SK-N-SH (cell line): ENCODE results near the gene EXOC4. TPM values are rescaled to one million over a fixed set of nuclear protein-coding genes. Genes with fewer than 3 reads are reported as not detected.
A peak's percentile ranks its signal among the peaks of the same experiment; 100 is the strongest.

Source experiments
- CTCF ChIA-PET: fragments of 300-600, 350-600 bp; formaldehyde crosslinking; extraction: SDS; loops from one replicate; lab custom pipeline; 2021; lab: Yijun Ruan, JAX
- POLR2A ChIA-PET: fragments of 350-600 bp; sonication (Branson Sonifier 250); formaldehyde crosslinking; extraction: SDS; loops from one replicate; lab custom pipeline; 2020; ENCODE audit warnings: antibody characterized with exemption, inconsistent platforms; lab: Yijun Ruan, JAX
- DNase-seq: peaks from one replicate; pipeline ENCODE4 v3.0.0; 2012
- H2AFZ ChIP-seq: fragments of 200-600 bp; sonication (generic); 2 replicates; pipeline ENCODE4 v1.8.1; 2016; ENCODE audit warnings: antibody characterized with exemption, mild to moderate bottlenecking, low read depth
- H3F3A ChIP-seq: fragments of 200-600 bp; sonication (generic); replicated peaks from 2 replicates; pipeline ENCODE3; 2016; ENCODE audit warnings: antibody characterized with exemption, mild to moderate bottlenecking; ENCODE audit not compliant: insufficient read depth
- H3K27ac ChIP-seq, 2 experiments: fragments of 200-500 bp in 1 of 2; fragments of 200-600 bp in 1 of 2; sonication (Bioruptor generic) in 1 of 2; sonication (generic), shearing (Covaris generic) in 1 of 2; 2 replicates each; pipeline versions ENCODE4 v1.5.1 to v1.6.1; 2014 to 2016; ENCODE audit warnings: low read depth in 2 of 2, inconsistent platforms in 1 of 2, low read length in 1 of 2, mild to moderate bottlenecking in 1 of 2, mixed read lengths in 1 of 2
- H3K27me3 ChIP-seq: fragments of 200-600 bp; sonication (generic), shearing (Covaris generic); 2 replicates; pipeline ENCODE4 v1.6.1; 2016; ENCODE audit warnings: mixed run types; ENCODE audit not compliant: insufficient read depth
- H3K36me3 ChIP-seq, 2 experiments: fragments of 200-500 bp in 1 of 2; fragments of 200-600 bp in 1 of 2; sonication (Bioruptor generic) in 1 of 2; sonication (generic) in 1 of 2; replicated peaks in 1 of 2; 2 replicates each; pipeline versions ENCODE3 to v1.5.1; 2014 to 2016; ENCODE audit warnings: low read length in 1 of 2, mild to moderate bottlenecking in 1 of 2; ENCODE audit not compliant: insufficient read depth in 2 of 2, control insufficient read depth in 1 of 2
- H3K4me1 ChIP-seq, 2 experiments: fragments of 200-500 bp in 1 of 2; fragments of 200-600 bp in 1 of 2; sonication (Bioruptor generic) in 1 of 2; sonication (generic), shearing (Covaris generic) in 1 of 2; 2 replicates each; pipeline versions ENCODE4 v1.5.1 to v1.6.1; 2014 to 2016; ENCODE audit warnings: low read depth in 1 of 2, low read length in 1 of 2, mixed run types in 1 of 2; ENCODE audit not compliant: insufficient read depth in 2 of 2, control insufficient read depth in 1 of 2
- H3K4me2 ChIP-seq: fragments of 200-600 bp; sonication (generic), shearing (Covaris generic); 2 replicates; pipeline ENCODE4 v1.6.1; 2017; ENCODE audit warnings: mixed run types
- H3K4me3 ChIP-seq, 2 experiments: fragments of 200-500 bp in 1 of 2; fragments of 200-600 bp in 1 of 2; sonication (Bioruptor generic) in 1 of 2; sonication (generic), shearing (Covaris generic) in 1 of 2; 2 replicates each; pipeline versions ENCODE4 v1.5.1 to v1.8.1; 2014 to 2016; ENCODE audit warnings: low read depth in 2 of 2, inconsistent platforms in 1 of 2, low read length in 1 of 2, mild to moderate bottlenecking in 1 of 2, mixed read lengths in 1 of 2, moderate library complexity in 1 of 2
- H3K79me2 ChIP-seq: fragments of 200-600 bp; sonication (generic); 2 replicates; pipeline ENCODE4 v1.8.1; 2017; ENCODE audit warnings: mild to moderate bottlenecking; ENCODE audit not compliant: insufficient read depth
- H3K9ac ChIP-seq: fragments of 200-600 bp; sonication (generic); 2 replicates; pipeline ENCODE4 v1.6.1; 2017; ENCODE audit warnings: mixed run types
- H3K9me2 ChIP-seq: fragments of 200-600 bp; sonication (generic); 2 replicates; pipeline ENCODE4 v1.6.1; 2017; ENCODE audit warnings: mixed run types
- H3K9me3 ChIP-seq: fragments of 200-600 bp; sonication (generic); 2 replicates; pipeline ENCODE4 v1.6.1; 2017; ENCODE audit warnings: mixed run types, mild to moderate bottlenecking, moderate library complexity
- H4K20me1 ChIP-seq: fragments of 200-600 bp; sonication (generic); 2 replicates; pipeline ENCODE4 v1.6.1; 2017; ENCODE audit warnings: mild to moderate bottlenecking, mixed run types; ENCODE audit not compliant: insufficient read depth
- CHD2 ChIP-seq: fragments of 150-350 bp; IDR thresholded peaks from 2 replicates; pipeline ENCODE4 v1.6.1; 2018; ENCODE audit warnings: low read length; ENCODE audit not compliant: partially characterized antibody
- ELF1 ChIP-seq: IDR thresholded peaks from 2 replicates; pipeline ENCODE4 v1.4.0; 2012
- EP300 ChIP-seq, 2 experiments: IDR thresholded peaks; 2 replicates each; pipeline versions ENCODE4 v1.4.0 to v1.6.1; 2012; ENCODE audit warnings: borderline replicate concordance in 1 of 2, low read depth in 1 of 2, low read length in 1 of 2
- EZH2phosphoT487 ChIP-seq: fragments of 200-600 bp; sonication (generic); IDR thresholded peaks from 2 replicates; pipeline ENCODE4 v1.6.1; 2017; ENCODE audit warnings: low read depth, mixed run types, mild to moderate bottlenecking, antibody characterized with exemption, moderate library complexity, borderline replicate concordance
- FOXJ3 ChIP-seq: sonication (generic); formaldehyde crosslinking; IDR thresholded peaks from 2 replicates; pipeline ENCODE4 v1.5.1; 2020; ENCODE audit warnings: mild to moderate bottlenecking, missing genetic modification reagents
- FOXM1 ChIP-seq: IDR thresholded peaks from 2 replicates; pipeline ENCODE4 v1.4.0; 2012; ENCODE audit warnings: low read depth, mild to moderate bottlenecking
- GABPA ChIP-seq: IDR thresholded peaks from 2 replicates; pipeline ENCODE4 v1.4.0; 2012; ENCODE audit warnings: low read depth, mild to moderate bottlenecking
- GATA2 ChIP-seq: sonication (generic); formaldehyde crosslinking; IDR thresholded peaks from 2 replicates; pipeline ENCODE4 v1.5.0; 2020; ENCODE audit warnings: mild to moderate bottlenecking, missing genetic modification reagents
- JUND ChIP-seq: IDR thresholded peaks from 2 replicates; pipeline ENCODE4 v1.4.0; 2012
- MEF2A ChIP-seq: IDR thresholded peaks from 2 replicates; pipeline ENCODE4 v1.4.0; 2012; ENCODE audit warnings: low read depth, borderline replicate concordance
- MXI1 ChIP-seq: IDR thresholded peaks from 2 replicates; pipeline ENCODE4 v1.6.1; 2012; ENCODE audit warnings: mild to moderate bottlenecking, low read depth, low read length, improper control_type of control experiment
- NFIC ChIP-seq: IDR thresholded peaks from 2 replicates; pipeline ENCODE4 v1.4.0; 2012; ENCODE audit warnings: borderline replicate concordance
- RAD21 ChIP-seq: IDR thresholded peaks from 2 replicates; pipeline ENCODE4 v1.6.1; 2012; ENCODE audit warnings: mild to moderate bottlenecking, low read length
- RCOR1 ChIP-seq: fragments of 150-350 bp; IDR thresholded peaks from 2 replicates; pipeline ENCODE4 v1.6.1; 2017; ENCODE audit warnings: antibody characterized with exemption, low read length
- RFX5 ChIP-seq: IDR thresholded peaks from 2 replicates; pipeline ENCODE4 v1.6.1; 2012; ENCODE audit warnings: mild to moderate bottlenecking, improper control_type of control experiment, low read length
- SMC3 ChIP-seq: IDR thresholded peaks from 2 replicates; pipeline ENCODE4 v1.6.1; 2012; ENCODE audit warnings: low read depth, low read length, improper control_type of control experiment
- TCF12 ChIP-seq: IDR thresholded peaks from 2 replicates; pipeline ENCODE4 v1.4.0; 2012
- TEAD4 ChIP-seq: IDR thresholded peaks from 2 replicates; pipeline ENCODE4 v1.4.0; 2012; ENCODE audit warnings: mild to moderate bottlenecking, borderline replicate concordance; ENCODE audit not compliant: insufficient read depth
- WGBS: methylation state at CpG from one replicate; pipeline ENCODE4 v1.1.6; 2017; ENCODE audit warnings: low lambda C conversion rate; 5-methylcytosine and 5-hydroxymethylcytosine counted together
- polyA plus RNA-seq, 3 experiments: library from polyadenylated mRNA; depleted of rRNA; stranded (reverse); fragments of >200 nt; gene quantifications; 2 replicates each; pipeline ENCODE4 v1.2.3, GENCODE V29; 2012
- TF ChIP-seq, protein P1 (sequence below): IDR thresholded peaks from 2 replicates; pipeline ENCODE4; 2012
- TF ChIP-seq, protein P2 (sequence below): fragments of 200-600 bp; sonication (generic); IDR thresholded peaks from 2 replicates; pipeline ENCODE4 v1.6.1; 2017; ENCODE audit warnings: antibody characterized with exemption, mild to moderate bottlenecking, moderate library complexity
- TF ChIP-seq, protein P3 (sequence below): fragments of 150-350 bp; IDR thresholded peaks from 2 replicates; pipeline ENCODE4 v1.6.1; 2017; ENCODE audit warnings: antibody characterized with exemption, low read length, low read depth, borderline replicate concordance
- TF ChIP-seq, protein P4 (sequence below): fragments of 150-350 bp; IDR thresholded peaks from 2 replicates; pipeline ENCODE4 v1.6.1; 2016; ENCODE audit warnings: mild to moderate bottlenecking, low read depth, low read length

EXOC4 gene
- polyA plus RNA-seq, 1 of the 3 experiments (the other 2 are of a cell fraction), result 37.3 TPM

DNA sequence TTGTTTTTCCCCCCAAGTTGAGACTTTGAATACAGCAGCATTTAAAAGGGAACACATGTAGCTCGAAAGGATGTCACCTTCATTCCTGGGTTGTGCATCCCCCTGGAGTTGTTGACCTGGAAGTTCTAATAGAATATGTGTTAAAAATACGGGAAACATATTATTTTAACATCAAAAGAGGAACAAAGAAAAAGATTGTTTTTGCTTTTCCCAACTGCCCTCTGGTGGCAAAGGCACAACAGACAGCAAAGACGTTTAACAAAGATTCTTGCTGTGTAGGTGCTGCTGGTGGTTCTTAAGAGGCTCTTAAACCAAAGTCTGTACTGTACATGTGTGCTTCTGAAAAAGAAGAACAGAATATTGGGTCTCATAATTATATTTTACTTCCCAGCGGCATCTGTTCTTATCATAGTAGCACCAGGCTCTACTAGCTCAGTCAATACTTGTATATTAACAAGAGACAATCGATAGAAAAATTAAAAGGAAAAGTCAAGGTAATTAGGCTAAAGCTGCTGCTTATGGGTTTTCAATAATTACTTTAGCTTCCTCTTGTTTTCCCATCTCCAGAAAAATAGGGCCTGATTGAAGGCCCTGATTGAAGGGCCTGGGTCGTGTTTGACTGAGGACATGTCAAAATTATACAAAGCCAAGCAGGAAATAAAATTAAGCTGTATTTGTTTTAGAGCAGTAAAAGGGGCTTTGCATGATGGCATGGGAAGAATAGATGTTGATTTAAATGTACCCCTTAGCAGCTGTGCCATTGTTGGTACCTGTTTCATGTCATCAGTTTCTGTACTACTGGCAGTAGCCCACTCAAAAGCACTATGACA is 490.0 kb downstream of the EXOC4 start (continued):
- TF ChIP-seq, protein P1, sequence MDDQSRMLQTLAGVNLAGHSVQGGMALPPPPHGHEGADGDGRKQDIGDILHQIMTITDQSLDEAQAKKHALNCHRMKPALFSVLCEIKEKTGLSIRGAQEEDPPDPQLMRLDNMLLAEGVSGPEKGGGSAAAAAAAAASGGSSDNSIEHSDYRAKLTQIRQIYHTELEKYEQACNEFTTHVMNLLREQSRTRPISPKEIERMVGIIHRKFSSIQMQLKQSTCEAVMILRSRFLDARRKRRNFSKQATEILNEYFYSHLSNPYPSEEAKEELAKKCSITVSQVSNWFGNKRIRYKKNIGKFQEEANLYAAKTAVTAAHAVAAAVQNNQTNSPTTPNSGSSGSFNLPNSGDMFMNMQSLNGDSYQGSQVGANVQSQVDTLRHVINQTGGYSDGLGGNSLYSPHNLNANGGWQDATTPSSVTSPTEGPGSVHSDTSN, result peak; percentile 1; the same call in 1 of the 2 replicates
- TF ChIP-seq CHD2 (peak; percentile 37), GABPA (no peak), FOXM1 (no peak), MEF2A (no peak)
- TF ChIP-seq, protein P2, sequence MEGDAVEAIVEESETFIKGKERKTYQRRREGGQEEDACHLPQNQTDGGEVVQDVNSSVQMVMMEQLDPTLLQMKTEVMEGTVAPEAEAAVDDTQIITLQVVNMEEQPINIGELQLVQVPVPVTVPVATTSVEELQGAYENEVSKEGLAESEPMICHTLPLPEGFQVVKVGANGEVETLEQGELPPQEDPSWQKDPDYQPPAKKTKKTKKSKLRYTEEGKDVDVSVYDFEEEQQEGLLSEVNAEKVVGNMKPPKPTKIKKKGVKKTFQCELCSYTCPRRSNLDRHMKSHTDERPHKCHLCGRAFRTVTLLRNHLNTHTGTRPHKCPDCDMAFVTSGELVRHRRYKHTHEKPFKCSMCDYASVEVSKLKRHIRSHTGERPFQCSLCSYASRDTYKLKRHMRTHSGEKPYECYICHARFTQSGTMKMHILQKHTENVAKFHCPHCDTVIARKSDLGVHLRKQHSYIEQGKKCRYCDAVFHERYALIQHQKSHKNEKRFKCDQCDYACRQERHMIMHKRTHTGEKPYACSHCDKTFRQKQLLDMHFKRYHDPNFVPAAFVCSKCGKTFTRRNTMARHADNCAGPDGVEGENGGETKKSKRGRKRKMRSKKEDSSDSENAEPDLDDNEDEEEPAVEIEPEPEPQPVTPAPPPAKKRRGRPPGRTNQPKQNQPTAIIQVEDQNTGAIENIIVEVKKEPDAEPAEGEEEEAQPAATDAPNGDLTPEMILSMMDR, result peak; percentile 95

DNA sequence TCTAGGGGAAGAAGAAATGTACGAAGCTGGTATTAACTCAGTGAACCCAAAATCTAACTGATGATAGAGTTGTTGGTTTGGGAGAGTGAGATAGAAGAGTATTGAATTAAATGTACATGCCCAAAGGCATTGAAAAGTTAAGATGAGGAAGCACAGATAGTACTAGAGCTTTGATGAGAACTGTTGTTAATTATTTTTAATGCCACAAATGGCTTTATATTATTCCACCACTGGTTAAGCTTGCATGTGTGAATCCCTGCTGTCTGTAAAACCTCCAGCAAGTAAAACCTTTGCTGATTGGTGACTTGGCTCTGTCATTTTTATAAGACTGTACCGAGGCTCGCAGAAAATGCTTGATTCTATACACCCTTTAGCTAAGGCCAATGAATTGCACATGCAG is 491.6 kb downstream of the EXOC4 start:
- DNase-seq, result peak; percentile 22
- H3K4me3 ChIP-seq, result no peak overlapping the region
- H3K9me2 ChIP-seq, result no peaks in the 10 kb centered on the region
- TF ChIP-seq MXI1 (peak; percentile 65; the same call in 1 of the 2 replicates), GATA2 (peak; percentile 90), EZH2phosphoT487 (no peak), RFX5 (peak; percentile 50; the same call in 1 of the 2 replicates), GABPA (no peak), RCOR1 (peak; percentile 93), TEAD4 (no peak), FOXJ3 (CRISPR knock-in tag) (peak; percentile 89), SMC3 (peak; percentile 9; the same call in 1 of the 2 replicates), ELF1 (no peak), EP300 (IDR thresholded peaks at IDR 0.05; ENCODE audit: borderline replicate concordance in 1 of 2, low read depth in 1 of 2, low read length in 1 of 2) (peak in 1 of 2 experiments; percentile 98; a peak in 2 of 4 replicates), RAD21 (peak; percentile 46; the same call in 1 of the 2 replicates), NFIC (no peak), TCF12 (0 out of 2 replicates have a peak, but pooled peaks have one; percentile 13), CHD2 (peak; percentile 80), FOXM1 (no peak), JUND (no peak)
- TF ChIP-seq, protein P2, result no peak
- TF ChIP-seq, protein P3, sequence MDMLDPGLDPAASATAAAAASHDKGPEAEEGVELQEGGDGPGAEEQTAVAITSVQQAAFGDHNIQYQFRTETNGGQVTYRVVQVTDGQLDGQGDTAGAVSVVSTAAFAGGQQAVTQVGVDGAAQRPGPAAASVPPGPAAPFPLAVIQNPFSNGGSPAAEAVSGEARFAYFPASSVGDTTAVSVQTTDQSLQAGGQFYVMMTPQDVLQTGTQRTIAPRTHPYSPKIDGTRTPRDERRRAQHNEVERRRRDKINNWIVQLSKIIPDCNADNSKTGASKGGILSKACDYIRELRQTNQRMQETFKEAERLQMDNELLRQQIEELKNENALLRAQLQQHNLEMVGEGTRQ, result no peak
- TF ChIP-seq, protein P4, sequence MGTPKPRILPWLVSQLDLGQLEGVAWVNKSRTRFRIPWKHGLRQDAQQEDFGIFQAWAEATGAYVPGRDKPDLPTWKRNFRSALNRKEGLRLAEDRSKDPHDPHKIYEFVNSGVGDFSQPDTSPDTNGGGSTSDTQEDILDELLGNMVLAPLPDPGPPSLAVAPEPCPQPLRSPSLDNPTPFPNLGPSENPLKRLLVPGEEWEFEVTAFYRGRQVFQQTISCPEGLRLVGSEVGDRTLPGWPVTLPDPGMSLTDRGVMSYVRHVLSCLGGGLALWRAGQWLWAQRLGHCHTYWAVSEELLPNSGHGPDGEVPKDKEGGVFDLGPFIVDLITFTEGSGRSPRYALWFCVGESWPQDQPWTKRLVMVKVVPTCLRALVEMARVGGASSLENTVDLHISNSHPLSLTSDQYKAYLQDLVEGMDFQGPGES, result no peak
- POLR2A ChIA-PET, result interaction anchor here (0.6 to 3.9 kb wide), 12 partner anchors 26 to 1248 kb away, joined by 3 to 26 read pairs (median 10); no protein-coding TSS in a partner anchor
- H3K27ac ChIP-seq, result peak overlapping the region; percentile 1 to 100; a peak in 3 of 4 replicates
- H4K20me1 ChIP-seq, result no peaks in the 10 kb centered on the region
- no peak overlapping the region for H3K4me2 ChIP-seq
- H3K9ac ChIP-seq, result no peak overlapping the region
- 69% methylated on average over 3 of the region's 3 CpGs for WGBS
- peaks cover 14 to 90% of the 10 kb centered on the region in 2 experiments; a peak in 3 of 4 replicates for H3K4me1 ChIP-seq
- H3K27me3 ChIP-seq, result no peaks in the 10 kb centered on the region
- H2AFZ ChIP-seq, result no peak overlapping the region
- CTCF ChIA-PET, result interaction anchor here (0.7 to 6.3 kb wide), 33 partner anchors 10 to 397 kb away, joined by 3 to 80 read pairs (median 7); no protein-coding TSS in a partner anchor
- no peaks in the 10 kb centered on the region for H3K79me2 ChIP-seq
- peaks cover 0 to 3% of the 10 kb centered on the region in 2 experiments for H3K36me3 ChIP-seq
- no peaks in the 10 kb centered on the region for H3F3A ChIP-seq
- H3K9me3 ChIP-seq, result no peaks in the 10 kb centered on the region
